Panc1 (cell line): ENCODE measurements around the gene NPLOC4.

Source experiments
- CTCF ChIP-seq: fragments of 450-650 bp; IDR thresholded peaks from 2 replicates; pipeline ENCODE4 v1.5.1; 2017; ENCODE audit warnings: mild to moderate bottlenecking
- POLR2AphosphoS5 ChIP-seq: IDR thresholded peaks from 2 replicates; pipeline ENCODE4 v1.6.1; 2012; ENCODE audit warnings: mild to moderate bottlenecking, low read depth, low read length, moderate library complexity
- REST ChIP-seq, 2 experiments: IDR thresholded peaks; 2 replicates each; pipeline ENCODE4 v1.6.1; 2011 to 2012; ENCODE audit warnings: low read depth in 2 of 2, control low read depth in 1 of 2, low read length in 1 of 2, mild to moderate bottlenecking in 1 of 2, moderate library complexity in 1 of 2; ENCODE audit not compliant: insufficient read depth in 1 of 2
- SIN3A ChIP-seq: IDR thresholded peaks from 2 replicates; pipeline ENCODE4 v1.6.1; 2012; ENCODE audit warnings: low read depth, mild to moderate bottlenecking, low read length, moderate library complexity, borderline replicate concordance; ENCODE audit not compliant: insufficient read depth
- TCF7L2 ChIP-seq: IDR thresholded peaks from 2 replicates; pipeline ENCODE4 v1.6.1; 2011; ENCODE audit warnings: mild to moderate bottlenecking, low read depth, low read length, inconsistent platforms

- TF ChIP-seq CTCF (no peak), POLR2AphosphoS5 (no peak; the same call in none of the 2 replicates), REST (IDR thresholded peaks at IDR 0.05; ENCODE audit: insufficient read depth in 1 of 2, low read depth in 2 of 2, low read length in 1 of 2) (no peak), TCF7L2 (no peak), SIN3A (no peak)
Measured at GRCh38 chr17:81538651-81539570, 98.0 kb downstream of the NPLOC4 start.
